Trophoblast cell (in vitro differentiated cells and primary cell): ENCODE results near the gene MRPL3.

Source experiments
- DNase-seq, 2 donors: peaks; one replicate each; pipeline ENCODE4 v3.0.0-alpha.2; 2016
- H2AFZ ChIP-seq: 2 replicates; pipeline ENCODE4 v1.6.1; 2013; ENCODE audit warnings: low read length, moderate library complexity, mild to moderate bottlenecking; ENCODE audit not compliant: insufficient read depth, poor library complexity
- H2AK5ac ChIP-seq: 2 replicates; pipeline ENCODE4 v1.6.1; 2013; ENCODE audit warnings: mild to moderate bottlenecking, low read length
- H2BK120ac ChIP-seq: 2 replicates; pipeline ENCODE4 v1.6.1; 2013; ENCODE audit warnings: low read length, mild to moderate bottlenecking, moderate library complexity; ENCODE audit not compliant: insufficient read depth, poor library complexity
- H2BK12ac ChIP-seq: 2 replicates; pipeline ENCODE4 v1.6.1; 2013; ENCODE audit warnings: mild to moderate bottlenecking, low read length, moderate library complexity
- H2BK5ac ChIP-seq: 2 replicates; pipeline ENCODE4 v1.6.1; 2013; ENCODE audit warnings: low read length, low read depth, moderate library complexity, mild to moderate bottlenecking; ENCODE audit not compliant: poor library complexity
- H3K14ac ChIP-seq: 2 replicates; pipeline ENCODE4 v1.6.1; 2013; ENCODE audit warnings: mild to moderate bottlenecking, low read length
- H3K18ac ChIP-seq: 2 replicates; pipeline ENCODE4 v1.6.1; 2013; ENCODE audit warnings: mild to moderate bottlenecking, low read length
- H3K23ac ChIP-seq: 2 replicates; pipeline ENCODE4 v1.6.1; 2013; ENCODE audit warnings: low read length
- H3K27ac ChIP-seq: 2 replicates; pipeline ENCODE4 v1.5.1; 2013; ENCODE audit warnings: low read depth, mild to moderate bottlenecking, inconsistent platforms, low read length, moderate library complexity
- H3K27me3 ChIP-seq: 2 replicates; pipeline ENCODE4 v1.6.1; 2013; ENCODE audit warnings: inconsistent platforms, mild to moderate bottlenecking, low read length, moderate library complexity; ENCODE audit not compliant: insufficient read depth
- H3K36me3 ChIP-seq, 2 experiments: 1 replicate in 1 of 2; 2 replicates in 1 of 2; pipeline ENCODE4 v1.6.1; 2013; ENCODE audit warnings: low read length in 2 of 2, mild to moderate bottlenecking in 2 of 2, moderate library complexity in 1 of 2; ENCODE audit not compliant: insufficient read depth in 2 of 2, control insufficient read depth in 1 of 2
- H3K4ac ChIP-seq: 2 replicates; pipeline ENCODE4 v1.6.1; 2013; ENCODE audit warnings: low read depth, mild to moderate bottlenecking, low read length, moderate library complexity
- H3K4me1 ChIP-seq, 2 experiments: 1 replicate in 1 of 2; 2 replicates in 1 of 2; pipeline ENCODE4 v1.6.1; 2013; ENCODE audit warnings: low read length in 2 of 2, mild to moderate bottlenecking in 2 of 2, moderate library complexity in 1 of 2; ENCODE audit not compliant: insufficient read depth in 2 of 2, control insufficient read depth in 1 of 2
- H3K4me2 ChIP-seq: 2 replicates; pipeline ENCODE4 v1.6.1; 2013; ENCODE audit warnings: inconsistent platforms, mild to moderate bottlenecking, low read length, moderate library complexity
- H3K4me3 ChIP-seq: 2 replicates; pipeline ENCODE4 v1.5.1; 2013; ENCODE audit warnings: mild to moderate bottlenecking, low read depth, low read length, inconsistent platforms
- H3K79me1 ChIP-seq: one replicate; pipeline ENCODE4 v1.6.1; 2013; ENCODE audit warnings: low read length
- H3K79me2 ChIP-seq: 2 replicates; pipeline ENCODE4 v1.6.1; 2013; ENCODE audit warnings: low read length, mild to moderate bottlenecking; ENCODE audit not compliant: control insufficient read depth, insufficient read depth, poor library complexity
- H3K9ac ChIP-seq: 2 replicates; pipeline ENCODE4 v1.6.1; 2013; ENCODE audit warnings: mild to moderate bottlenecking, low read length
- H3K9me3 ChIP-seq: 2 replicates; pipeline ENCODE4 v1.6.1; 2013; ENCODE audit warnings: low read depth, mild to moderate bottlenecking, control low read depth, inconsistent platforms, low read length; ENCODE audit not compliant: insufficient read depth
- H4K12ac ChIP-seq: 2 replicates; pipeline ENCODE4 v1.6.1; 2013; ENCODE audit warnings: low read depth, mild to moderate bottlenecking, low read length, moderate library complexity
- H4K8ac ChIP-seq: 2 replicates; pipeline ENCODE4 v1.6.1; 2013; ENCODE audit warnings: low read depth, mild to moderate bottlenecking, low read length, moderate library complexity
- H4K91ac ChIP-seq: one replicate; pipeline ENCODE4 v1.6.1; 2013; ENCODE audit warnings: low read depth, mild to moderate bottlenecking, low read length, moderate library complexity
- WGBS: extraction: QIAGEN DNeasy Blood & Tissue Kit; methylation state at CpG from one replicate; pipeline ENCODE4 v1.1.7; 2013; ENCODE audit warnings: missing lambda C conversion rate; ENCODE audit not compliant: insufficient read length, insufficient coverage; ENCODE audit errors: extremely low coverage; 5-methylcytosine and 5-hydroxymethylcytosine counted together

Gene MRPL3

DNA sequence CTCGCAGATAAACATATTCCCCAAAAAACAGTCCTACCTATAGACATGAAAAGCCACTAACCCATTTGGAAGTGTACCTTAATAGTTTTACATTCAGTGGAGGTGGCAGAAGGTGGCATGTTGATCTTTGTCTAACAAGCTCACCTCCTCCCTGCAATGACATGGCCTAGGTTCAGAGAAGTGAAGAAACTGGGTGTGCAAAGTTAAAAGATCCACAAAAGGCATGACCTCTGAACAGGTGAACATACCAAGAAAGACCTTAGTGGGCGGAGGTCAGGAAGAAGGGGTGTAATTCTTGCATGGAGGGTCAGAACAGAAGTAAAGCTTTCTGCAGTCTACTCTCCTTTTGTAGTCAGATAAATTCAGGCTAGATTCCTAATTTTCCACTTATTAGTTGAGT is 822 bp downstream of the MRPL3 start:
- Histone ChIP-seq H4K8ac (peak overlapping the region; percentile 67), H3K4me1 (peaks cover 2% of the 10 kb centered on the region in 2 experiments), H2AFZ (no peak overlapping the region), H3K27ac (no peak overlapping the region), H4K91ac (no peak overlapping the region), H2BK120ac (no peak overlapping the region), H3K9me3 (no peaks in the 10 kb centered on the region), H3K79me2 (peaks cover 10% of the 10 kb centered on the region), H2BK5ac (no peak overlapping the region), H2BK12ac (no peak overlapping the region), H3K4me2 (peak overlapping the region; percentile 78), H3K9ac (no peak overlapping the region), H3K36me3 (peaks cover 0 to 6% of the 10 kb centered on the region in 2 experiments), H3K27me3 (peaks cover under 1% of the 10 kb centered on the region), H3K79me1 (peaks cover 5% of the 10 kb centered on the region), H3K4me3 (peak overlapping the region; percentile 97), H3K4ac (peak overlapping the region; percentile 85), H3K18ac (no peak overlapping the region), H3K14ac (no peak overlapping the region), H3K23ac (no peak overlapping the region), H4K12ac (peak overlapping the region; percentile 99), H2AK5ac (peak overlapping the region; percentile 47)
- no CpG with 5 or more reads among the region's 2 CpGs for WGBS
- no peak for DNase-seq

DNA sequence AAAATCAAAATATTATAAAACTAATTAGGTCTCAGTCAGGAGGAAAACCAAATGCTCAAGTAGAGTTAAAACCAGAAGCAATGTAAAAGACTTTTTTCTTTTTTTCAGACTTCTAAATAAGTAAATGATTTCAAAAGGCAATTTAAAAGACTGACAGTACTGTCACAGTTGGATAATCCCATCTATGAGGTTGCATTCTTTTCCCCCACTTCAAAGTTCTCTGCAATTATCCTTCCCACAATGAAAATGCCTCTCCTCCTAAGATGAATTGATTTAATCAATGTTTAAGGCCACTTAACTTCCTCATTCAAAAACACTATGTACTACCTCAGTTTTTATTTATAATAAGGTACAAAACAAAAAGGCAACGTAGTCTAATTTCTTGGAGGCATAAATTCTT is 8.1 kb downstream of the MRPL3 start:
- H2BK5ac ChIP-seq = no peak overlapping the region
- H3K4me1 ChIP-seq = no peaks in the 10 kb centered on the region
- H3K9me3 ChIP-seq = peaks cover 2% of the 10 kb centered on the region
- peaks cover 2 to 17% of the 10 kb centered on the region in 2 experiments for H3K36me3 ChIP-seq
- no peak overlapping the region for H3K4me2 ChIP-seq
- H2BK12ac ChIP-seq = no peak overlapping the region
- H3K79me1 ChIP-seq = no peaks in the 10 kb centered on the region
- no peak overlapping the region for H3K4ac ChIP-seq
- no peak overlapping the region for H2BK120ac ChIP-seq
- no peak for DNase-seq
- no peak overlapping the region for H2AK5ac ChIP-seq
- H2AFZ ChIP-seq = no peak overlapping the region
- H3K9ac ChIP-seq = no peak overlapping the region
- no peak overlapping the region for H3K23ac ChIP-seq
- H3K18ac ChIP-seq = no peak overlapping the region
- no peaks in the 10 kb centered on the region for H3K79me2 ChIP-seq
- no peak overlapping the region for H4K91ac ChIP-seq
- no CpG with 5 or more reads among the region's 1 CpG for WGBS
- H4K8ac ChIP-seq = no peak overlapping the region
- H3K14ac ChIP-seq = no peak overlapping the region
- H3K27me3 ChIP-seq = no peaks in the 10 kb centered on the region
- no peak overlapping the region for H3K4me3 ChIP-seq
- H3K27ac ChIP-seq = no peak overlapping the region
- H4K12ac ChIP-seq = no peak overlapping the region

DNA sequence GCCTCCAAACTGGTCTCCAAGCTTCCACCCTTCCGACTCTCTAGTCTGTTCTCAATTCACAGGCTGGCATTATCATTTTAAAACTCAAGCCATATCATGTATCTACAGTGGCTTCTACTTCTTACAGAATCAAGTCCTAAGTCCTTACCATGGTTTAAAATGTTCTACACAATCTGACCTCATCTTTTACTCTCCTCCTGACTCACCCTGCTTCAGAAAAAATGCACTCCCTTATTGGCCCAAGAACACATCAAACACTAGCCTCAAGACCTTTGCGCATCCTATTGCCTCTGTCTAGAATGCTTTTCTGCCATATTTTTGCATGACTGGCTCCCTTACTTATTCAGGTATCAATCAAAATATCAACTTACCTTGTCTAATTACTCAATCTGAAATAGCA is 11.0 kb downstream of the MRPL3 start:
- WGBS = no CpG with 5 or more reads among the region's 2 CpGs
- Histone ChIP-seq H4K8ac (no peak overlapping the region), H2AK5ac (no peak overlapping the region), H3K23ac (no peak overlapping the region), H3K36me3 (peaks cover 1 to 12% of the 10 kb centered on the region in 2 experiments), H3K79me1 (no peaks in the 10 kb centered on the region), H3K4me3 (no peak overlapping the region), H3K9me3 (peaks cover under 1% of the 10 kb centered on the region), H3K18ac (no peak overlapping the region), H4K12ac (no peak overlapping the region), H2BK5ac (no peak overlapping the region), H2AFZ (no peak overlapping the region), H2BK120ac (no peak overlapping the region), H3K79me2 (no peaks in the 10 kb centered on the region), H3K4me1 (no peaks in the 10 kb centered on the region), H3K9ac (no peak overlapping the region), H2BK12ac (no peak overlapping the region), H3K27me3 (no peaks in the 10 kb centered on the region), H4K91ac (no peak overlapping the region), H3K27ac (no peak overlapping the region), H3K4me2 (no peak overlapping the region), H3K14ac (no peak overlapping the region), H3K4ac (no peak overlapping the region)
- DNase-seq = no peak

DNA sequence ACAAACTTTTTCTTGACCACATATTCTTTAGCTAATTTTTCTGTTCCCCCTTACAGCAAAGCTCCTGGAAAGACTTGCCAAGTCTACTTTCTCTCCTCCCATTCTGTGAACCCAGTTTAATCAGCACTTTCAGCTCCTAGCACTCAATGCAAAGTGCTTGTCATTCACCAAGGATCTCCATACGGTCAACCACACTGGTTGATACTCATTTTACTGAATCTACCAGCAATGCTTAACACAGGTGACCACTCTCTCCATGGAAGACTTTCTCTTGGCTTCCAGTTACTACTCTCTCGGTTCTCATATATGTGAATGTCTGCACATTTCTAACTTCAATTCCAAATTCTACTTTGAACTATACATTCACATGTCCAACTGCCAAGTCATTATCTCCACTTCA is 11.7 kb downstream of the MRPL3 start:
- no peak overlapping the region for H3K18ac ChIP-seq
- H4K8ac ChIP-seq = no peak overlapping the region
- H3K4me1 ChIP-seq = no peaks in the 10 kb centered on the region
- no peak overlapping the region for H3K23ac ChIP-seq
- no peak overlapping the region for H3K27ac ChIP-seq
- no peaks in the 10 kb centered on the region for H3K27me3 ChIP-seq
- H3K79me1 ChIP-seq = no peaks in the 10 kb centered on the region
- no peak overlapping the region for H3K4me2 ChIP-seq
- no peak overlapping the region for H2BK5ac ChIP-seq
- H2BK120ac ChIP-seq = no peak overlapping the region
- H3K4ac ChIP-seq = no peak overlapping the region
- H3K9me3 ChIP-seq = no peaks in the 10 kb centered on the region
- no CpG with 5 or more reads among the region's 2 CpGs for WGBS
- no peak overlapping the region for H3K14ac ChIP-seq
- H2AFZ ChIP-seq = no peak overlapping the region
- no peak for DNase-seq
- H2AK5ac ChIP-seq = no peak overlapping the region
- H4K91ac ChIP-seq = no peak overlapping the region
- H3K79me2 ChIP-seq = no peaks in the 10 kb centered on the region
- H3K9ac ChIP-seq = no peak overlapping the region
- H4K12ac ChIP-seq = no peak overlapping the region
- H2BK12ac ChIP-seq = no peak overlapping the region
- no peak overlapping the region for H3K4me3 ChIP-seq
- H3K36me3 ChIP-seq = peaks cover 0 to 10% of the 10 kb centered on the region in 2 experiments
